GM21786 (cell line): ENCODE measurements around the gene VPS8.
"Not testable (repeated sequence)": the region's sequence is repeated elsewhere in the genome, so short reads cannot be mapped to it uniquely, and the experiment has no call there.

Experiments
- ATAC-seq: cut with Tn5 transposase; IDR thresholded peaks from one replicate; pipeline ENCODE4 v1.9.1; 2021; ENCODE audit not compliant: unreplicated experiment

The VPS8 gene

GRCh38 chr3:184981071-184981470 lies 169.1 kb downstream of the VPS8 start:
- ATAC-seq = no peak

- no peak for ATAC-seq
Observed at GRCh38 chr3:184982076-184982475, 170.1 kb downstream of the VPS8 start.

GRCh38 chr3:184985586-184985985 lies 173.6 kb downstream of the VPS8 start:
- no peak for ATAC-seq

GRCh38 chr3:184986366-184986889 lies 174.5 kb downstream of the VPS8 start:
- no peak for ATAC-seq

GRCh38 chr3:184993394-184993793 lies 181.4 kb downstream of the VPS8 start:
- no peak for ATAC-seq

- ATAC-seq = not testable (repeated sequence)
Observed at GRCh38 chr3:185003876-185004275, 191.9 kb downstream of the VPS8 start.

GRCh38 chr3:185009650-185010049 lies 197.7 kb downstream of the VPS8 start:
- no peak for ATAC-seq

GRCh38 chr3:185017584-185017983 lies 205.6 kb downstream of the VPS8 start:
- ATAC-seq = not testable (repeated sequence)

- ATAC-seq = not testable (repeated sequence)
Observed at GRCh38 chr3:185017996-185018395, 206.0 kb downstream of the VPS8 start.

GRCh38 chr3:185021256-185021655 lies 209.3 kb downstream of the VPS8 start:
- no peak for ATAC-seq

GRCh38 chr3:185024406-185024805 lies 212.4 kb downstream of the VPS8 start:
- no peak for ATAC-seq

GRCh38 chr3:185024966-185025365 lies 213.0 kb downstream of the VPS8 start:
- ATAC-seq = no peak

- no peak for ATAC-seq
Observed at GRCh38 chr3:185028121-185028520, 216.2 kb downstream of the VPS8 start.

GRCh38 chr3:185029086-185029485 lies 217.1 kb downstream of the VPS8 start:
- ATAC-seq = no peak

GRCh38 chr3:185030399-185030798 lies 218.4 kb downstream of the VPS8 start:
- no peak for ATAC-seq

GRCh38 chr3:185030951-185031350 lies 219.0 kb downstream of the VPS8 start:
- ATAC-seq = no peak

- ATAC-seq = no peak
Observed at GRCh38 chr3:185037801-185038200, 225.8 kb downstream of the VPS8 start.

- ATAC-seq = no peak
Observed at GRCh38 chr3:185040425-185040824, 228.5 kb downstream of the VPS8 start.

- ATAC-seq = no peak
Observed at GRCh38 chr3:185041540-185041939, 229.6 kb downstream of the VPS8 start.

- ATAC-seq = no peak
Observed at GRCh38 chr3:185042312-185043050, 230.5 kb downstream of the VPS8 start.

GRCh38 chr3:185046164-185046515 lies 234.2 kb downstream of the VPS8 start:
- no peak for ATAC-seq

GRCh38 chr3:185046603-185047002 lies 234.6 kb downstream of the VPS8 start:
- ATAC-seq = no peak

GRCh38 chr3:185049710-185050109 lies 237.7 kb downstream of the VPS8 start:
- ATAC-seq = no peak
